ENCODE measurements around the gene STK32C.

- TF ChIP-seq POLR2AphosphoS5 (IDR thresholded peaks at IDR 0.05; ENCODE audit: borderline replicate concordance, low read depth, low read length) (no peak), EZH2 (IDR thresholded peaks at IDR 0.05) (no peak)
Measured at GRCh38 chr10:132201111-132201969, 106.4 kb downstream of the STK32C start.

Measured in SK-N-MC (cell line).